Upper lobe of left lung (tissue), 6 donors: ENCODE data around the gene ELFN2. TPM values are rescaled to one million over a fixed set of nuclear protein-coding genes. Genes with fewer than 3 reads are reported as not detected.

Source experiments
- ATAC-seq, 2 donors: fragments of 200-7000 bp; cut with Tn5 transposase; one replicate each; pipeline ENCODE4 v1.9.1; 2022; ENCODE audit warnings: mild to moderate bottlenecking in 2 of 2, moderate library complexity in 2 of 2; ENCODE audit not compliant: low FRiP score in 2 of 2
- DNase-seq, 2 donors: peaks; one replicate each; pipeline ENCODE4 v3.0.0-alpha.2; 2019 to 2020
- H3K27ac ChIP-seq, 4 donors: fragments of 200-600 bp; sonication (generic); one replicate each; pipeline ENCODE4 v1.5.1; 2016 to 2019
- H3K27me3 ChIP-seq, 4 donors: fragments of 200-600 bp; sonication (generic); one replicate each; pipeline ENCODE4 v1.5.1; 2017 to 2019
- H3K36me3 ChIP-seq, 4 donors: fragments of 200-600 bp; sonication (generic); one replicate each; pipeline ENCODE4 v1.5.1; 2016 to 2019
- H3K4me1 ChIP-seq, 4 donors: fragments of 200-600 bp; sonication (generic); one replicate each; pipeline ENCODE4 v1.5.1; 2018 to 2019
- H3K4me3 ChIP-seq, 4 donors: fragments of 200-600 bp; sonication (generic); one replicate each; pipeline ENCODE4 v1.5.1; 2017 to 2019; ENCODE audit warnings: mild to moderate bottlenecking in 2 of 4, moderate library complexity in 1 of 4
- H3K9me3 ChIP-seq, 4 donors: fragments of 200-600 bp; sonication (generic); one replicate each; pipeline ENCODE4 v1.5.1; 2018 to 2019
- EP300 ChIP-seq, 4 donors: sonication (generic); formaldehyde crosslinking; IDR thresholded peaks; one replicate each; pipeline ENCODE4 v1.5.1; 2017; ENCODE audit warnings: antibody characterized with exemption in 4 of 4, control low read depth in 2 of 4
- POLR2A ChIP-seq, 4 donors: fragments of 450-650 bp; IDR thresholded peaks; one replicate each; pipeline ENCODE4 v1.5.1; 2016 to 2017; ENCODE audit warnings: antibody characterized with exemption in 4 of 4, mild to moderate bottlenecking in 2 of 4
- POLR2AphosphoS5 ChIP-seq, 2 donors: sonication (generic); formaldehyde crosslinking; IDR thresholded peaks; one replicate each; pipeline ENCODE4 v1.5.1; 2017; ENCODE audit warnings: antibody characterized with exemption in 2 of 2
- WGBS, 2 donors: methylation state at CpG; one replicate each; pipeline ENCODE4 v1.1.5; 2017 to 2018; 5-methylcytosine and 5-hydroxymethylcytosine counted together
- total RNA-seq, 6 donors: library from RNA; depleted of rRNA in 4 of 6; stranded (reverse); fragments of >200 nt in 4 of 6; gene quantifications; one replicate each; pipeline versions ENCODE4 v1.1.0 to v1.2.1, GENCODE V29; 2016 to 2021
- TF ChIP-seq, protein P1 (sequence below), 6 experiments: fragments of 450-650 bp in 4 of 6; fragments of 200-600 bp in 2 of 6; sonication (generic) in 2 of 6; IDR thresholded peaks; one replicate each; pipeline ENCODE4 v1.5.1; 2016 to 2019; ENCODE audit warnings: antibody characterized with exemption in 6 of 6
- donor health status: DM: no; HTN: no; CAD: no; lungs with moderate emphysema.
- donor health status: DM: no; HTN: yes; CAD: no; lungs with severe emphysema.

Gene ELFN2
- total RNA-seq, 6 donors from 2014 or later, result 0.37 to 9.1 (median 4.5) TPM

DNA sequence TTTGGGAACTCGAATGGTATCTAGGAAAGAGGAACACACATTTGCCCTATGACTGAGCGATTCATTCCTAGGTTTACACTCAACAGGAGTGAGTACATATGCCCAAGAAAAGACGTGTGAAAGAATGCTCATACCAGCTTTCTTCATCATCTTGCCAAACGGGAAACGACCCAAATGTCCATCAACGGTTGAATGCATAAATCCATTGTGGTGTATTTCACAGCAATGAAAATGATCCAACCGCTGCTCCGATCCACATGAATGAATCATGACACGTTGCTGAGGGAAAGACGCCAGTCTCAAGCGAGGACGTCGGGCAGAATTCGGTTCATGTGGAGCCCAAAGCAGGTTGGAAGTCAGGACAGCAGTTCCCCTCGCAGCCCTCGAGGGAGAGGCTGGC lies 73.4 kb downstream of the ELFN2 start:
- Histone ChIP-seq H3K36me3 (no peaks in the 10 kb centered on the region), H3K9me3 (no peaks in the 10 kb centered on the region), H3K4me1 (no peaks in the 10 kb centered on the region), H3K27ac (no peak overlapping the region), H3K27me3 (no peaks in the 10 kb centered on the region), H3K4me3 (no peak overlapping the region)
- no peak for ATAC-seq
- WGBS, 2 donors, result 83% methylated on average over 16 of the region's 16 CpGs
- TF ChIP-seq, protein P1, sequence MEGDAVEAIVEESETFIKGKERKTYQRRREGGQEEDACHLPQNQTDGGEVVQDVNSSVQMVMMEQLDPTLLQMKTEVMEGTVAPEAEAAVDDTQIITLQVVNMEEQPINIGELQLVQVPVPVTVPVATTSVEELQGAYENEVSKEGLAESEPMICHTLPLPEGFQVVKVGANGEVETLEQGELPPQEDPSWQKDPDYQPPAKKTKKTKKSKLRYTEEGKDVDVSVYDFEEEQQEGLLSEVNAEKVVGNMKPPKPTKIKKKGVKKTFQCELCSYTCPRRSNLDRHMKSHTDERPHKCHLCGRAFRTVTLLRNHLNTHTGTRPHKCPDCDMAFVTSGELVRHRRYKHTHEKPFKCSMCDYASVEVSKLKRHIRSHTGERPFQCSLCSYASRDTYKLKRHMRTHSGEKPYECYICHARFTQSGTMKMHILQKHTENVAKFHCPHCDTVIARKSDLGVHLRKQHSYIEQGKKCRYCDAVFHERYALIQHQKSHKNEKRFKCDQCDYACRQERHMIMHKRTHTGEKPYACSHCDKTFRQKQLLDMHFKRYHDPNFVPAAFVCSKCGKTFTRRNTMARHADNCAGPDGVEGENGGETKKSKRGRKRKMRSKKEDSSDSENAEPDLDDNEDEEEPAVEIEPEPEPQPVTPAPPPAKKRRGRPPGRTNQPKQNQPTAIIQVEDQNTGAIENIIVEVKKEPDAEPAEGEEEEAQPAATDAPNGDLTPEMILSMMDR (IDR thresholded peaks at IDR 0.05), result no peak
- no peak for TF ChIP-seq POLR2A (IDR thresholded peaks at IDR 0.05)
- no peak for TF ChIP-seq EP300 (IDR thresholded peaks at IDR 0.05)
- no peak for TF ChIP-seq POLR2AphosphoS5 (IDR thresholded peaks at IDR 0.05)
- no peak for DNase-seq

DNA sequence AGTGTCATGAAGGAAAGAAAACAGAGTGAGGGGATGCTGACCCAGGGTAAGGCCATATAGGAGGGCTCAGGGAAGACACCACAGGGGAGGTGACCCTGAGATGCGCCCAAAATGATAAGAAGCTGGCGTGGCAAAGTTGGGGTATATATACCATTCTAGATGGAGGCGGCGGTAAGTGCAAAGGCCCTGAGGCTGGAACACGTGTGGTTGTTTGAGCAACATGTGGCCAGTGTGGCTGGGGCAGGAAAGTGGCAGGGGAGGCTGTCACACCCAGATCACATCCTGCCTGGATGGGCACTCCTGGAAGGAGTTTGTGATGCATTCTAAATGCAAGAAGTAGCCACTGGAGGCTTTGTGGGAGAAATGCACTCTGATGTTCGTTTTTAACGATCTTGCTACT lies 74.8 kb downstream of the ELFN2 start:
- ATAC-seq (no peak), DNase-seq (no peak)
- Histone ChIP-seq H3K27ac (no peak overlapping the region), H3K9me3 (no peaks in the 10 kb centered on the region), H3K36me3 (no peaks in the 10 kb centered on the region), H3K4me3 (no peak overlapping the region), H3K27me3 (no peaks in the 10 kb centered on the region), H3K4me1 (no peaks in the 10 kb centered on the region)
- WGBS, 2 donors, result 85 to 90% methylated on average over 7 of the region's 7 CpGs
- TF ChIP-seq, protein P1 (IDR thresholded peaks at IDR 0.05), result no peak
- TF ChIP-seq POLR2A (IDR thresholded peaks at IDR 0.05), result no peak
- no peak for TF ChIP-seq POLR2AphosphoS5 (IDR thresholded peaks at IDR 0.05)
- no peak for TF ChIP-seq EP300 (IDR thresholded peaks at IDR 0.05)

DNA sequence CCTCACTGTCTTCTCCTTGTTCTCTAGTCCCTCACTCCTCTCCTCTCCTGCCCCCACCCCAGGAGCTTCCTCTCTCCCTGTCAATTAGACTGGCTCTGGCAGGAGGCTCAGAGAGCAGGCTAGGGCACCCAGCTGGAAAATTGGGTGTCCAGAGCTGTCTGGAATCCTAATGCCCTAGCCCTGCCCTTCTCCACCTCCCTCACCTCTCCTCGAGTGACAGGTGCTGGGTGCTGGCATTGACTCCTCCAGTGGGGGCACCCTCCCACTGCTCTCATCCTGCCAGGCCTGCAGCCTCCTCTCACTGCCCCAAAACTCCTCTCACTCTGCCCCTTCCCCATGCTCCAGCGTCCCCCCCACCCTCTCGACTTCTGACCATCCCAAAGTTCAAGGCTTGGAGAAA lies 76.0 kb downstream of the ELFN2 start:
- no peak for DNase-seq
- Histone ChIP-seq H3K9me3 (no peaks in the 10 kb centered on the region), H3K27me3 (no peaks in the 10 kb centered on the region), H3K36me3 (no peaks in the 10 kb centered on the region), H3K27ac (no peak overlapping the region), H3K4me1 (peaks cover 2 to 5% (median 4%) of the 10 kb centered on the region in 4 donors), H3K4me3 (no peak overlapping the region)
- TF ChIP-seq, protein P1 (IDR thresholded peaks at IDR 0.05), result no peak
- TF ChIP-seq EP300 (IDR thresholded peaks at IDR 0.05), result no peak
- no peak for TF ChIP-seq POLR2AphosphoS5 (IDR thresholded peaks at IDR 0.05)
- no peak for TF ChIP-seq POLR2A (IDR thresholded peaks at IDR 0.05)
- 64 to 89% methylated on average over 3 of the region's 3 CpGs for WGBS, 2 donors
- no peak for ATAC-seq

DNA sequence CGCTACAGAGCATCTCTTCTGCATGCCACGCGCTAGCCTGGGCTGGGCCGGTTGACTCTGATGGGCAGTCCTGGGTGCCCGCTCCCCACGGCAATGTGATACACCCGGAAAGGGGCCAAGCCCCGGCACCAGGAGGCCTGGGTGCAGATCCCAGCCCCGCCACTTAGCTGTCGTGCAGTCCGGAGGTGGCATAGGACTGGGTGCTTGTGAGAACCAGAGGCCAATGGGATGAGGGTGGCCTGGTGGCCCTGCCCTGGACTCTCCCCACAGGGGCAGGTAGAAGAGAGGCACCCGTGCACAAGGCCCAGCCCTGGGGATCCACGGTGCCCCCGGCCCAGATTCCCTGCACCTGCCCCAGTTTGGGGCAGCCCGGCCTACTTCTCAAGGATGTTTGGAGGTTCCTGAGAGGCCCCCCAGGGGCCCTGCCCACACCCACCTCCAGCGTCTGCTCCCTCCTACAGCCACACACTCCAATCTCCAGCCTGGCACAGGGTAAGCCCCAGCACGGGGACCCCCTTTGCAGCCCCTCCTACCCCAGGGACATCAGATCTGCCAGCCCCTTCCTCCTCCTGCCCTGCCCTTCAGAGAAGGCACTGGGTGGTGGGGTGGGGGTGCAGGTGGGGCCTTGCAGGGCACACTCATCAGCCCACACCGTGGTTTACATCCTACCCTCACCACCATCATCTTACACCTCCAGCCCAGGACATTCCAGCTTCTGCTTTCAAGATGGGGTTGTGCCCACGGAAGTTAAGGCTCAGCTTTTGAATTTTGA lies 78.0 kb downstream of the ELFN2 start:
- H3K9me3 ChIP-seq, result no peaks in the 10 kb centered on the region
- WGBS, 2 donors, result 72 to 88% methylated on average over 5 to 19 of the region's 19 CpGs
- ATAC-seq (no peak), DNase-seq (peak in 1 of 2 donors; percentile 78)
- no peak for TF ChIP-seq EP300 (IDR thresholded peaks at IDR 0.05)
- no peak for TF ChIP-seq POLR2A (IDR thresholded peaks at IDR 0.05)
- TF ChIP-seq, protein P1 (IDR thresholded peaks at IDR 0.05), result no peak
- TF ChIP-seq POLR2AphosphoS5 (IDR thresholded peaks at IDR 0.05), result no peak
- H3K4me3 ChIP-seq, result no peak overlapping the region
- no peaks in the 10 kb centered on the region for H3K27me3 ChIP-seq
- H3K27ac ChIP-seq, result no peak overlapping the region
- H3K36me3 ChIP-seq, result no peaks in the 10 kb centered on the region
- H3K4me1 ChIP-seq, result peaks cover 8 to 13% (median 9%) of the 10 kb centered on the region in 4 donors

DNA sequence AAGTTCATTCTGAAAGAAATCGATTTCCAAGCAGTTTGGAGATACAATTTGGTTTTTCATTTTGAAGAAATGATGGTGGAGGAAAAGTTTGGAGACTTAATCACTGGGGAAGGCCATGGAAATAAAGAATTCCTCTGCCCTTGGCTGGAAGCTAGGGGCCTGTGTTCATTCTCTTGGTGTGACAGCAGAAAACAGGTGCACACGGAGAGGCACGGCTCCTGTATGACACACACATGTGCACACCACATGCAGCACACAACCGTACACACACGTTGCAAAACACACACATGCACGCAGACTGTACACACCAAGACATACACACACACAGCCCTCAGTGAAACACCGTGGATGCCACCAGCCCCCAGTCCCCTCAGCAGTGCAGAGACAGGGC lies 80.8 kb downstream of the ELFN2 start:
- DNase-seq (no peak), ATAC-seq (no peak)
- WGBS, 2 donors, result 81 to 87% methylated on average over 7 of the region's 7 CpGs
- H3K9me3 ChIP-seq, result no peaks in the 10 kb centered on the region
- no peaks in the 10 kb centered on the region for H3K36me3 ChIP-seq
- TF ChIP-seq, protein P1 (IDR thresholded peaks at IDR 0.05), result no peak
- TF ChIP-seq POLR2A (IDR thresholded peaks at IDR 0.05) (no peak), EP300 (IDR thresholded peaks at IDR 0.05) (no peak), POLR2AphosphoS5 (IDR thresholded peaks at IDR 0.05) (no peak)
- no peak overlapping the region for H3K4me3 ChIP-seq
- H3K27me3 ChIP-seq, result no peaks in the 10 kb centered on the region
- H3K27ac ChIP-seq, result peak overlapping the region in 2 of 4 donors; percentile 27 to 31
- peaks cover 8 to 13% (median 9%) of the 10 kb centered on the region in 4 donors for H3K4me1 ChIP-seq
